Parathyroid adenoma (tissue), 2 donors: Measurements from ENCODE around the gene AUTS2.

Experiments used
- H2AFZ ChIP-seq: fragments of 300-600 bp; sonication (generic); one replicate; pipeline ENCODE4 v1.7.0; 2017; ENCODE audit warnings: antibody characterized with exemption, mild to moderate bottlenecking
- H3K27ac ChIP-seq: fragments of 300-600 bp; sonication (generic); one replicate; pipeline ENCODE4 v1.7.0; 2017
- H3K27me3 ChIP-seq: fragments of 300-600 bp; sonication (generic); one replicate; pipeline ENCODE4 v1.7.0; 2017; ENCODE audit warnings: low read length; ENCODE audit not compliant: control insufficient read depth, insufficient read depth
- H3K36me3 ChIP-seq: fragments of 300-600 bp; sonication (generic); one replicate; pipeline ENCODE4 v1.7.0; 2017; ENCODE audit warnings: low read length; ENCODE audit not compliant: control insufficient read depth, insufficient read depth
- H3K4me1 ChIP-seq: fragments of 300-600 bp; sonication (generic); one replicate; pipeline ENCODE4 v1.7.0; 2017; ENCODE audit warnings: control low read depth
- H3K4me2 ChIP-seq: fragments of 300-600 bp; sonication (generic); one replicate; pipeline ENCODE4 v1.7.0; 2017; ENCODE audit warnings: low read length
- H3K4me3 ChIP-seq: fragments of 300-600 bp; sonication (generic); one replicate; pipeline ENCODE4 v1.7.0; 2017; ENCODE audit warnings: low read depth, low read length
- H3K79me2 ChIP-seq: fragments of 300-600 bp; sonication (generic); one replicate; pipeline ENCODE4 v1.7.0; 2017; ENCODE audit warnings: control low read depth
- H3K9ac ChIP-seq: fragments of 300-600 bp; sonication (generic); one replicate; pipeline ENCODE4 v1.7.0; 2017; ENCODE audit warnings: mild to moderate bottlenecking
- H3K9me3 ChIP-seq: fragments of 300-600 bp; sonication (generic); one replicate; pipeline ENCODE4 v1.7.0; 2017; ENCODE audit warnings: low read length; ENCODE audit not compliant: control insufficient read depth
- CTCF ChIP-seq: fragments of 300-600 bp; sonication (generic); IDR thresholded peaks from one replicate; pipeline ENCODE4 v1.7.0; 2017; ENCODE audit warnings: antibody characterized with exemption, mild to moderate bottlenecking
- donor health status: primary hyperparathyroidism.

The AUTS2 gene

GRCh38 chr7:69654849-69655707 is 56.8 kb downstream of the AUTS2 start:
- no peak for TF ChIP-seq CTCF
- Histone ChIP-seq H3K79me2 (no peaks in the 10 kb centered on the region), H3K9ac (no peak overlapping the region), H3K4me3 (no peak overlapping the region), H3K4me1 (peaks cover 3% of the 10 kb centered on the region), H3K36me3 (no peaks in the 10 kb centered on the region), H2AFZ (no peak overlapping the region), H3K9me3 (no peaks in the 10 kb centered on the region), H3K27me3 (no peaks in the 10 kb centered on the region), H3K4me2 (no peak overlapping the region), H3K27ac (no peak overlapping the region)

GRCh38 chr7:69656077-69656476 is 57.8 kb downstream of the AUTS2 start:
- H3K79me2 ChIP-seq = no peaks in the 10 kb centered on the region
- no peak overlapping the region for H2AFZ ChIP-seq
- H3K4me2 ChIP-seq = no peak overlapping the region
- no peaks in the 10 kb centered on the region for H3K9me3 ChIP-seq
- peaks cover 3% of the 10 kb centered on the region for H3K4me1 ChIP-seq
- no peak overlapping the region for H3K27ac ChIP-seq
- no peaks in the 10 kb centered on the region for H3K27me3 ChIP-seq
- no peak overlapping the region for H3K4me3 ChIP-seq
- H3K36me3 ChIP-seq = no peaks in the 10 kb centered on the region
- no peak overlapping the region for H3K9ac ChIP-seq
- TF ChIP-seq CTCF = no peak

GRCh38 chr7:69656890-69657289 is 58.6 kb downstream of the AUTS2 start:
- Histone ChIP-seq H3K36me3 (no peaks in the 10 kb centered on the region), H3K27me3 (no peaks in the 10 kb centered on the region), H3K4me3 (no peak overlapping the region), H3K4me1 (peaks cover 3% of the 10 kb centered on the region), H3K4me2 (no peak overlapping the region), H2AFZ (no peak overlapping the region), H3K27ac (no peak overlapping the region), H3K79me2 (no peaks in the 10 kb centered on the region), H3K9ac (no peak overlapping the region), H3K9me3 (no peaks in the 10 kb centered on the region)
- TF ChIP-seq CTCF = no peak

GRCh38 chr7:69657331-69657730 is 59.1 kb downstream of the AUTS2 start:
- no peaks in the 10 kb centered on the region for H3K79me2 ChIP-seq
- TF ChIP-seq CTCF = no peak
- H2AFZ ChIP-seq = no peak overlapping the region
- H3K4me2 ChIP-seq = no peak overlapping the region
- H3K27me3 ChIP-seq = no peaks in the 10 kb centered on the region
- peaks cover 3% of the 10 kb centered on the region for H3K4me1 ChIP-seq
- no peak overlapping the region for H3K4me3 ChIP-seq
- H3K27ac ChIP-seq = no peak overlapping the region
- H3K36me3 ChIP-seq = no peaks in the 10 kb centered on the region
- no peak overlapping the region for H3K9ac ChIP-seq
- H3K9me3 ChIP-seq = no peaks in the 10 kb centered on the region

- H3K4me1 ChIP-seq = peaks cover 3% of the 10 kb centered on the region
- TF ChIP-seq CTCF = no peak
- no peaks in the 10 kb centered on the region for H3K36me3 ChIP-seq
Measured at GRCh38 chr7:69657985-69658384, 59.7 kb downstream of the AUTS2 start.

More at GRCh38 chr7:69657985-69658384, 59.7 kb downstream of the AUTS2 start:
- H3K27me3 ChIP-seq = no peaks in the 10 kb centered on the region
- H3K9ac ChIP-seq = no peak overlapping the region
- H3K79me2 ChIP-seq = no peaks in the 10 kb centered on the region
- no peak overlapping the region for H3K4me3 ChIP-seq
- no peaks in the 10 kb centered on the region for H3K9me3 ChIP-seq
- H3K27ac ChIP-seq = no peak overlapping the region
- no peak overlapping the region for H2AFZ ChIP-seq
- H3K4me2 ChIP-seq = no peak overlapping the region
